HEK293 (cell line): ENCODE measurements around the gene C12orf57.

Experiments
- IKZF3 ChIP-seq: fragments of 450-650 bp; IDR thresholded peaks from 2 replicates; pipeline ENCODE4 v1.5.0; 2018; ENCODE audit warnings: missing biosample characterization, mild to moderate bottlenecking, missing genetic modification characterization, moderate library complexity
- MZF1 ChIP-seq: fragments of 450-650 bp; formaldehyde crosslinking; IDR thresholded peaks from 2 replicates; pipeline ENCODE4 v1.5.1; 2017; ENCODE audit warnings: missing biosample characterization, missing genetic modification characterization, borderline replicate concordance
- RBAK ChIP-seq: fragments of 450-650 bp; formaldehyde crosslinking; IDR thresholded peaks from 2 replicates; pipeline ENCODE4 v1.5.1; 2016; ENCODE audit warnings: missing biosample characterization, missing genetic modification characterization
- SP2 ChIP-seq: fragments of 450-650 bp; formaldehyde crosslinking; IDR thresholded peaks from 2 replicates; pipeline ENCODE4 v1.5.1; 2016; ENCODE audit warnings: missing biosample characterization, missing genetic modification characterization
- SP3 ChIP-seq: fragments of 450-650 bp; formaldehyde crosslinking; IDR thresholded peaks from 2 replicates; pipeline ENCODE4 v1.5.1; 2016; ENCODE audit warnings: missing biosample characterization, missing genetic modification characterization
- SP7 ChIP-seq: fragments of 450-650 bp; formaldehyde crosslinking; IDR thresholded peaks from 2 replicates; pipeline ENCODE4 v1.5.1; 2016; ENCODE audit warnings: missing biosample characterization, missing genetic modification characterization
- ZBTB21 ChIP-seq: fragments of 450-650 bp; formaldehyde crosslinking; IDR thresholded peaks from 2 replicates; pipeline ENCODE4 v1.5.1; 2017; ENCODE audit warnings: missing biosample characterization, missing genetic modification characterization
- ZBTB7A ChIP-seq: fragments of 450-650 bp; formaldehyde crosslinking; IDR thresholded peaks from 2 replicates; pipeline ENCODE4 v1.5.1; 2016; ENCODE audit warnings: low read depth, missing biosample characterization, missing genetic modification characterization
- ZBTB8A ChIP-seq: fragments of 450-650 bp; formaldehyde crosslinking; IDR thresholded peaks from 2 replicates; pipeline ENCODE4 v1.5.1; 2016; ENCODE audit warnings: missing biosample characterization, missing genetic modification characterization
- ZIC2 ChIP-seq: fragments of 450-650 bp; formaldehyde crosslinking; IDR thresholded peaks from 2 replicates; pipeline ENCODE4 v1.5.1; 2016; ENCODE audit warnings: missing biosample characterization, missing genetic modification characterization
- ZNF112 ChIP-seq: fragments of 450-650 bp; formaldehyde crosslinking; IDR thresholded peaks from 2 replicates; pipeline ENCODE4 v1.5.0; 2017; ENCODE audit warnings: missing biosample characterization, missing genetic modification characterization
- ZNF140 ChIP-seq: fragments of 450-650 bp; formaldehyde crosslinking; IDR thresholded peaks from 2 replicates; pipeline ENCODE4 v1.5.1; 2016; ENCODE audit warnings: missing biosample characterization, missing genetic modification characterization
- ZNF202 ChIP-seq: fragments of 450-650 bp; formaldehyde crosslinking; IDR thresholded peaks from 2 replicates; pipeline ENCODE4 v1.5.1; 2016; ENCODE audit warnings: missing biosample characterization, missing genetic modification characterization, borderline replicate concordance
- ZNF214 ChIP-seq: fragments of 450-650 bp; formaldehyde crosslinking; IDR thresholded peaks from 2 replicates; pipeline ENCODE4 v1.5.1; 2017; ENCODE audit warnings: missing biosample characterization, mild to moderate bottlenecking, missing genetic modification characterization, borderline replicate concordance
- ZNF391 ChIP-seq: fragments of 450-650 bp; formaldehyde crosslinking; IDR thresholded peaks from 2 replicates; pipeline ENCODE4 v1.5.1; 2016; ENCODE audit warnings: low read depth, missing biosample characterization, missing genetic modification characterization, borderline replicate concordance
- ZNF404 ChIP-seq: fragments of 450-650 bp; formaldehyde crosslinking; IDR thresholded peaks from 2 replicates; pipeline ENCODE4 v1.5.1; 2017; ENCODE audit warnings: missing biosample characterization, missing genetic modification characterization
- ZNF530 ChIP-seq: fragments of 450-650 bp; formaldehyde crosslinking; IDR thresholded peaks from 2 replicates; pipeline ENCODE4 v1.5.1; 2016; ENCODE audit warnings: low read depth, missing biosample characterization, missing genetic modification characterization
- ZNF560 ChIP-seq: fragments of 450-650 bp; formaldehyde crosslinking; IDR thresholded peaks from 2 replicates; pipeline ENCODE4 v1.5.1; 2017; ENCODE audit warnings: missing biosample characterization, missing genetic modification characterization, borderline replicate concordance
- ZNF707 ChIP-seq: fragments of 450-650 bp; formaldehyde crosslinking; IDR thresholded peaks from 2 replicates; pipeline ENCODE4 v1.5.1; 2016; ENCODE audit warnings: missing biosample characterization, missing genetic modification characterization
- ZNF776 ChIP-seq: fragments of 450-650 bp; formaldehyde crosslinking; IDR thresholded peaks from 2 replicates; pipeline ENCODE4 v1.5.0; 2017; ENCODE audit warnings: missing biosample characterization, missing genetic modification characterization, borderline replicate concordance
- ZNF830 ChIP-seq: fragments of 450-650 bp; IDR thresholded peaks from 2 replicates; pipeline ENCODE4 v1.5.0; 2018; ENCODE audit warnings: missing biosample characterization, missing genetic modification characterization, low read depth, mild to moderate bottlenecking, moderate library complexity
- ZSCAN16 ChIP-seq: fragments of 450-650 bp; formaldehyde crosslinking; IDR thresholded peaks from 2 replicates; pipeline ENCODE4 v1.5.1; 2016; ENCODE audit warnings: missing biosample characterization, missing genetic modification characterization
- TF ChIP-seq, protein P1 (sequence below): fragments of 450-650 bp; formaldehyde crosslinking; IDR thresholded peaks from 2 replicates; pipeline ENCODE4 v1.5.1; 2017; ENCODE audit warnings: missing biosample characterization, mild to moderate bottlenecking, missing genetic modification characterization, moderate library complexity
- TF ChIP-seq, protein P2 (sequence below): fragments of 450-650 bp; formaldehyde crosslinking; IDR thresholded peaks from 2 replicates; pipeline ENCODE4 v1.5.1; 2016; ENCODE audit warnings: missing biosample characterization, missing genetic modification characterization, low read depth
- TF ChIP-seq, protein P3 (sequence below): fragments of 450-650 bp; formaldehyde crosslinking; IDR thresholded peaks from 2 replicates; pipeline ENCODE4 v1.5.0; 2017; ENCODE audit warnings: missing biosample characterization, missing genetic modification characterization, borderline replicate concordance
- TF ChIP-seq, protein P4 (sequence below): fragments of 450-650 bp; formaldehyde crosslinking; IDR thresholded peaks from 2 replicates; pipeline ENCODE4 v1.5.1; 2016; ENCODE audit warnings: missing biosample characterization, missing genetic modification characterization
- TF ChIP-seq, protein P5 (sequence below): fragments of 450-650 bp; formaldehyde crosslinking; IDR thresholded peaks from 2 replicates; pipeline ENCODE4 v1.5.1; 2017; ENCODE audit warnings: missing biosample characterization, missing genetic modification characterization

Gene C12orf57

DNA sequence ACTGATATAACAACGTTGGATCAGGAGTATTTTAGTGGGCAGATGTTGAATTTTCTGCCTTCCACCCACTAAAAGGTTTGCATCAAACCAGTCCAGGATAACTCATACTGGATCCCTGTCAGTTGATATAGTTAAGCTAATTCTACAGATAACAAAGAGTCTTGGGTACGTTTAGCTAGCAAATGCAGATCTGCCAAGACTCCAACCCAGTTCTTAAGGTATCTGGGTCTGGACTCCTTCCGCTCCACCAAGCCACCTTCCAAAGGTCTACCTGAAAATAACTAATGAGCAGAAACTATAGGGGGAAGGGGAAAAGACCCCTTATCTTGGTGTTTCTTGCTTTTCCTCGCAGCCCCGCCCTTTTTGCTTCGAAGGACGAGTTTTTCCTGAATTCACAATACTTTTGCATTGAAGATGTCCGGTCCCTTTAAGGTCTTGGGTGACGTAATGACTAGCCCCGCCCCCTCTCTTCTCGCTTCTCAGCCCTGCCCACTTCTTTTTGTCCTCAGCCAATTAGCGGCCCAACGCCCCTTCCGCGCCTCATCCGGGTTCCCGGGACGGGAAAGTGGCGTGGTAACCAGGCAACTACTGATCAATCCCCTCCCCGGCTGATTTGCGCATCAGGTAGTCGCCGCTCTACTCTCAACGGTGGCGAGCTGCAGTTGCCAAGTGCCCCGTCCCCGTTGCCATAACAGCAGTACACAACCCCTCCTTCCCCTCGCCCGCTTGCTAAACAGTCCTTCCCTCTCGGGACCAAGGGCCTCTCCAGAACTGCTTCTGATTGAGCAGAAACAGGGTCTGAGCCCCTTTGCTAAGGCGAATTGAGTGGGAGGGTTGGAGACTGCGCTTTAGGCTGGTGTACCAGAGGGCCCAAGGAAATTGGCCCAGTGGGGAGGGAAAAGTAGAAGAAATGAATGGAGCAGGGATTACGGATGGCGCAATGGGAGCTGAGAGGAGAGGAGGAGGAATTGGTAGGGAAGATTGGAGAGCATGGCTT lies 39.2 kb upstream of the C12orf57 start, which contains the start of gene LRRC23 (continued):
- peak; percentile 65 for TF ChIP-seq ZBTB21 (tag by site-specific recombination)
- TF ChIP-seq, protein P1, sequence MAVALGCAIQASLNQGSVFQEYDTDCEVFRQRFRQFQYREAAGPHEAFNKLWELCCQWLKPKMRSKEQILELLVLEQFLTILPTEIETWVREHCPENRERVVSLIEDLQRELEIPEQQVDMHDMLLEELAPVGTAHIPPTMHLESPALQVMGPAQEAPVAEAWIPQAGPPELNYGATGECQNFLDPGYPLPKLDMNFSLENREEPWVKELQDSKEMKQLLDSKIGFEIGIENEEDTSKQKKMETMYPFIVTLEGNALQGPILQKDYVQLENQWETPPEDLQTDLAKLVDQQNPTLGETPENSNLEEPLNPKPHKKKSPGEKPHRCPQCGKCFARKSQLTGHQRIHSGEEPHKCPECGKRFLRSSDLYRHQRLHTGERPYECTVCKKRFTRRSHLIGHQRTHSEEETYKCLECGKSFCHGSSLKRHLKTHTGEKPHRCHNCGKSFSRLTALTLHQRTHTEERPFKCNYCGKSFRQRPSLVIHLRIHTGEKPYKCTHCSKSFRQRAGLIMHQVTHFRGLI, result no peak
- TF ChIP-seq ZNF404, result no peak
- TF ChIP-seq ZNF707 (tag by site-specific recombination), result no peak
- TF ChIP-seq ZNF391 (tag by site-specific recombination), result no peak; the same call in 1 of the 2 replicates
- peak; percentile 17; the same call in 1 of the 2 replicates for TF ChIP-seq ZIC2 (tag by site-specific recombination)
- TF ChIP-seq ZNF530 (tag by site-specific recombination), result no peak
- peak; percentile 97 for TF ChIP-seq SP2
- TF ChIP-seq ZNF776 (tag by site-specific recombination), result no peak
- TF ChIP-seq ZBTB8A (tag by site-specific recombination), result peak; percentile 42; the same call in 1 of the 2 replicates
- peak; percentile 48; the same call in 1 of the 2 replicates for TF ChIP-seq SP7
- no peak for TF ChIP-seq MZF1 (tag by site-specific recombination)
- TF ChIP-seq ZNF560 (tag by site-specific recombination), result no peak
- TF ChIP-seq, protein P2, sequence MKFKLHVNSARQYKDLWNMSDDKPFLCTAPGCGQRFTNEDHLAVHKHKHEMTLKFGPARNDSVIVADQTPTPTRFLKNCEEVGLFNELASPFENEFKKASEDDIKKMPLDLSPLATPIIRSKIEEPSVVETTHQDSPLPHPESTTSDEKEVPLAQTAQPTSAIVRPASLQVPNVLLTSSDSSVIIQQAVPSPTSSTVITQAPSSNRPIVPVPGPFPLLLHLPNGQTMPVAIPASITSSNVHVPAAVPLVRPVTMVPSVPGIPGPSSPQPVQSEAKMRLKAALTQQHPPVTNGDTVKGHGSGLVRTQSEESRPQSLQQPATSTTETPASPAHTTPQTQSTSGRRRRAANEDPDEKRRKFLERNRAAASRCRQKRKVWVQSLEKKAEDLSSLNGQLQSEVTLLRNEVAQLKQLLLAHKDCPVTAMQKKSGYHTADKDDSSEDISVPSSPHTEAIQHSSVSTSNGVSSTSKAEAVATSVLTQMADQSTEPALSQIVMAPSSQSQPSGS (tag by site-specific recombination), result peak; percentile 99
- TF ChIP-seq, protein P3, sequence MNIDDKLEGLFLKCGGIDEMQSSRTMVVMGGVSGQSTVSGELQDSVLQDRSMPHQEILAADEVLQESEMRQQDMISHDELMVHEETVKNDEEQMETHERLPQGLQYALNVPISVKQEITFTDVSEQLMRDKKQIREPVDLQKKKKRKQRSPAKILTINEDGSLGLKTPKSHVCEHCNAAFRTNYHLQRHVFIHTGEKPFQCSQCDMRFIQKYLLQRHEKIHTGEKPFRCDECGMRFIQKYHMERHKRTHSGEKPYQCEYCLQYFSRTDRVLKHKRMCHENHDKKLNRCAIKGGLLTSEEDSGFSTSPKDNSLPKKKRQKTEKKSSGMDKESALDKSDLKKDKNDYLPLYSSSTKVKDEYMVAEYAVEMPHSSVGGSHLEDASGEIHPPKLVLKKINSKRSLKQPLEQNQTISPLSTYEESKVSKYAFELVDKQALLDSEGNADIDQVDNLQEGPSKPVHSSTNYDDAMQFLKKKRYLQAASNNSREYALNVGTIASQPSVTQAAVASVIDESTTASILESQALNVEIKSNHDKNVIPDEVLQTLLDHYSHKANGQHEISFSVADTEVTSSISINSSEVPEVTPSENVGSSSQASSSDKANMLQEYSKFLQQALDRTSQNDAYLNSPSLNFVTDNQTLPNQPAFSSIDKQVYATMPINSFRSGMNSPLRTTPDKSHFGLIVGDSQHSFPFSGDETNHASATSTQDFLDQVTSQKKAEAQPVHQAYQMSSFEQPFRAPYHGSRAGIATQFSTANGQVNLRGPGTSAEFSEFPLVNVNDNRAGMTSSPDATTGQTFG (tag by site-specific recombination), result no peak
- no peak for TF ChIP-seq IKZF3 (tag by site-specific recombination)
- TF ChIP-seq, protein P4, sequence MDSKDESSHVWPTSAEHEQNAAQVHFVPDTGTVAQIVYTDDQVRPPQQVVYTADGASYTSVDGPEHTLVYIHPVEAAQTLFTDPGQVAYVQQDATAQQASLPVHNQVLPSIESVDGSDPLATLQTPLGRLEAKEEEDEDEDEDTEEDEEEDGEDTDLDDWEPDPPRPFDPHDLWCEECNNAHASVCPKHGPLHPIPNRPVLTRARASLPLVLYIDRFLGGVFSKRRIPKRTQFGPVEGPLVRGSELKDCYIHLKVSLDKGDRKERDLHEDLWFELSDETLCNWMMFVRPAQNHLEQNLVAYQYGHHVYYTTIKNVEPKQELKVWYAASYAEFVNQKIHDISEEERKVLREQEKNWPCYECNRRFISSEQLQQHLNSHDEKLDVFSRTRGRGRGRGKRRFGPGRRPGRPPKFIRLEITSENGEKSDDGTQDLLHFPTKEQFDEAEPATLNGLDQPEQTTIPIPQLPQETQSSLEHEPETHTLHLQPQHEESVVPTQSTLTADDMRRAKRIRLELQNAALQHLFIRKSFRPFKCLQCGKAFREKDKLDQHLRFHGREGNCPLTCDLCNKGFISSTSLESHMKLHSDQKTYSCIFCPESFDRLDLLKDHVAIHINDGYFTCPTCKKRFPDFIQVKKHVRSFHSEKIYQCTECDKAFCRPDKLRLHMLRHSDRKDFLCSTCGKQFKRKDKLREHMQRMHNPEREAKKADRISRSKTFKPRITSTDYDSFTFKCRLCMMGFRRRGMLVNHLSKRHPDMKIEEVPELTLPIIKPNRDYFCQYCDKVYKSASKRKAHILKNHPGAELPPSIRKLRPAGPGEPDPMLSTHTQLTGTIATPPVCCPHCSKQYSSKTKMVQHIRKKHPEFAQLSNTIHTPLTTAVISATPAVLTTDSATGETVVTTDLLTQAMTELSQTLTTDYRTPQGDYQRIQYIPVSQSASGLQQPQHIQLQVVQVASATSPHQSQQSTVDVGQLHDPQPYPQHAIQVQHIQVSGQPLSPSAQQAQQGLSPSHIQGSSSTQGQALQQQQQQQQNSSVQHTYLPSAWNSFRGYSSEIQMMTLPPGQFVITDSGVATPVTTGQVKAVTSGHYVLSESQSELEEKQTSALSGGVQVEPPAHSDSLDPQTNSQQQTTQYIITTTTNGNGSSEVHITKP, result no peak
- TF ChIP-seq, protein P5, sequence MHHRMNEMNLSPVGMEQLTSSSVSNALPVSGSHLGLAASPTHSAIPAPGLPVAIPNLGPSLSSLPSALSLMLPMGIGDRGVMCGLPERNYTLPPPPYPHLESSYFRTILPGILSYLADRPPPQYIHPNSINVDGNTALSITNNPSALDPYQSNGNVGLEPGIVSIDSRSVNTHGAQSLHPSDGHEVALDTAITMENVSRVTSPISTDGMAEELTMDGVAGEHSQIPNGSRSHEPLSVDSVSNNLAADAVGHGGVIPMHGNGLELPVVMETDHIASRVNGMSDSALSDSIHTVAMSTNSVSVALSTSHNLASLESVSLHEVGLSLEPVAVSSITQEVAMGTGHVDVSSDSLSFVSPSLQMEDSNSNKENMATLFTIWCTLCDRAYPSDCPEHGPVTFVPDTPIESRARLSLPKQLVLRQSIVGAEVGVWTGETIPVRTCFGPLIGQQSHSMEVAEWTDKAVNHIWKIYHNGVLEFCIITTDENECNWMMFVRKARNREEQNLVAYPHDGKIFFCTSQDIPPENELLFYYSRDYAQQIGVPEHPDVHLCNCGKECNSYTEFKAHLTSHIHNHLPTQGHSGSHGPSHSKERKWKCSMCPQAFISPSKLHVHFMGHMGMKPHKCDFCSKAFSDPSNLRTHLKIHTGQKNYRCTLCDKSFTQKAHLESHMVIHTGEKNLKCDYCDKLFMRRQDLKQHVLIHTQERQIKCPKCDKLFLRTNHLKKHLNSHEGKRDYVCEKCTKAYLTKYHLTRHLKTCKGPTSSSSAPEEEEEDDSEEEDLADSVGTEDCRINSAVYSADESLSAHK (tag by site-specific recombination), result no peak
- no peak for TF ChIP-seq ZNF830 (tag by site-specific recombination)
- no peak for TF ChIP-seq ZBTB7A
- TF ChIP-seq ZNF214 (tag by site-specific recombination), result no peak
- no peak for TF ChIP-seq ZSCAN16
- TF ChIP-seq RBAK (tag by site-specific recombination), result no peak
- TF ChIP-seq ZNF202, result no peak
- no peak for TF ChIP-seq ZNF140 (tag by site-specific recombination)
- peak; percentile 96 for TF ChIP-seq SP3
- TF ChIP-seq ZNF112 (tag by site-specific recombination), result no peak
